Vagina (tissue), 2 donors: ENCODE results near the gene P2RY14.

Source experiments
- POLR2A ChIP-seq, 2 donors: fragments of 450-650 bp; IDR thresholded peaks; one replicate each; pipeline ENCODE4 v1.6.1; 2017; ENCODE audit warnings: antibody characterized with exemption in 2 of 2, mild to moderate bottlenecking in 2 of 2, moderate library complexity in 2 of 2
- TF ChIP-seq, protein P1 (sequence below), 3 experiments: fragments of 450-650 bp in 2 of 3; fragments of 200-600 bp in 1 of 3; sonication (generic) in 1 of 3; IDR thresholded peaks; one replicate each; pipeline ENCODE4 v1.5.1; 2017 to 2019; ENCODE audit warnings: antibody characterized with exemption in 3 of 3, mild to moderate bottlenecking in 2 of 3, moderate library complexity in 2 of 3

DNA sequence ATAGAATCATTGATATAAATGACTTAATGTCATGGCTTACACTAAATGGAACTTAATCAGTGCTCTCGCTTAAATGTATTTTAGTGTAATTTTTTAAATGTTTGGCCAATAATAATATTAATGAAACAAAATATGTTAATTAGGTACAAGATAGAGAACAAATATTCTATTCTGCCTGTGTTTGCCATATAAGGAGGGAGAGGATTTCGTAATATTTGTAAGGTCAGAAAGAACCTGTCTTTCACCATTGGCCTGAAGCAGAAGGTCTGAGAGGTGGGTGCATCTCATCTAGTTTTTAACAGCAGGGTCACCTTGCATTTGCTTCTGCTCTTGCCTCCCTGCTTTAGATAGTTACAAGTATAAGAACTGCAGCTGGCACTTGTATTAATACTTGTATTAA lies 35.8 kb upstream of the P2RY14 start:
- TF ChIP-seq, protein P1, sequence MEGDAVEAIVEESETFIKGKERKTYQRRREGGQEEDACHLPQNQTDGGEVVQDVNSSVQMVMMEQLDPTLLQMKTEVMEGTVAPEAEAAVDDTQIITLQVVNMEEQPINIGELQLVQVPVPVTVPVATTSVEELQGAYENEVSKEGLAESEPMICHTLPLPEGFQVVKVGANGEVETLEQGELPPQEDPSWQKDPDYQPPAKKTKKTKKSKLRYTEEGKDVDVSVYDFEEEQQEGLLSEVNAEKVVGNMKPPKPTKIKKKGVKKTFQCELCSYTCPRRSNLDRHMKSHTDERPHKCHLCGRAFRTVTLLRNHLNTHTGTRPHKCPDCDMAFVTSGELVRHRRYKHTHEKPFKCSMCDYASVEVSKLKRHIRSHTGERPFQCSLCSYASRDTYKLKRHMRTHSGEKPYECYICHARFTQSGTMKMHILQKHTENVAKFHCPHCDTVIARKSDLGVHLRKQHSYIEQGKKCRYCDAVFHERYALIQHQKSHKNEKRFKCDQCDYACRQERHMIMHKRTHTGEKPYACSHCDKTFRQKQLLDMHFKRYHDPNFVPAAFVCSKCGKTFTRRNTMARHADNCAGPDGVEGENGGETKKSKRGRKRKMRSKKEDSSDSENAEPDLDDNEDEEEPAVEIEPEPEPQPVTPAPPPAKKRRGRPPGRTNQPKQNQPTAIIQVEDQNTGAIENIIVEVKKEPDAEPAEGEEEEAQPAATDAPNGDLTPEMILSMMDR (IDR thresholded peaks at IDR 0.05) = no peak
- TF ChIP-seq POLR2A (IDR thresholded peaks at IDR 0.05) = no peak
